Measurements from ENCODE around the gene RRBP1. TPM values are rescaled to one million over a fixed set of nuclear protein-coding genes. Genes with fewer than 3 reads are reported as not detected.
A peak's percentile ranks its signal among the peaks of the same experiment; 100 is the strongest.

The RRBP1 gene, protein sequence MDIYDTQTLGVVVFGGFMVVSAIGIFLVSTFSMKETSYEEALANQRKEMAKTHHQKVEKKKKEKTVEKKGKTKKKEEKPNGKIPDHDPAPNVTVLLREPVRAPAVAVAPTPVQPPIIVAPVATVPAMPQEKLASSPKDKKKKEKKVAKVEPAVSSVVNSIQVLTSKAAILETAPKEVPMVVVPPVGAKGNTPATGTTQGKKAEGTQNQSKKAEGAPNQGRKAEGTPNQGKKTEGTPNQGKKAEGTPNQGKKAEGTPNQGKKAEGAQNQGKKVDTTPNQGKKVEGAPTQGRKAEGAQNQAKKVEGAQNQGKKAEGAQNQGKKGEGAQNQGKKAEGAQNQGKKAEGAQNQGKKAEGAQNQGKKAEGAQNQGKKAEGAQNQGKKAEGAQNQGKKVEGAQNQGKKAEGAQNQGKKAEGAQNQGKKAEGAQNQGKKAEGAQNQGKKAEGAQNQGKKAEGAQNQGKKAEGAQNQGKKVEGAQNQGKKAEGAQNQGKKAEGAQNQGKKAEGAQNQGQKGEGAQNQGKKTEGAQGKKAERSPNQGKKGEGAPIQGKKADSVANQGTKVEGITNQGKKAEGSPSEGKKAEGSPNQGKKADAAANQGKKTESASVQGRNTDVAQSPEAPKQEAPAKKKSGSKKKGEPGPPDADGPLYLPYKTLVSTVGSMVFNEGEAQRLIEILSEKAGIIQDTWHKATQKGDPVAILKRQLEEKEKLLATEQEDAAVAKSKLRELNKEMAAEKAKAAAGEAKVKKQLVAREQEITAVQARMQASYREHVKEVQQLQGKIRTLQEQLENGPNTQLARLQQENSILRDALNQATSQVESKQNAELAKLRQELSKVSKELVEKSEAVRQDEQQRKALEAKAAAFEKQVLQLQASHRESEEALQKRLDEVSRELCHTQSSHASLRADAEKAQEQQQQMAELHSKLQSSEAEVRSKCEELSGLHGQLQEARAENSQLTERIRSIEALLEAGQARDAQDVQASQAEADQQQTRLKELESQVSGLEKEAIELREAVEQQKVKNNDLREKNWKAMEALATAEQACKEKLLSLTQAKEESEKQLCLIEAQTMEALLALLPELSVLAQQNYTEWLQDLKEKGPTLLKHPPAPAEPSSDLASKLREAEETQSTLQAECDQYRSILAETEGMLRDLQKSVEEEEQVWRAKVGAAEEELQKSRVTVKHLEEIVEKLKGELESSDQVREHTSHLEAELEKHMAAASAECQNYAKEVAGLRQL (N-terminal part only)
- total RNA-seq (2012; rRNA removed) (90.2 and 99.7 TPM in 2 replicates), polyA plus RNA-seq (2012; rRNA removed) (135 and 136 TPM in 2 replicates), Bru-seq, nascent RNA (percentile 99 among the genes with signal in this experiment), BruChase-seq, experiment 1, labeled RNA remaining after a 6-hour chase (percentile 96 among the genes with signal in this experiment), BruChase-seq, experiment 2, labeled RNA remaining after a 2-hour chase (percentile 98 among the genes with signal in this experiment)
- polyA plus RNA-seq (2012; cell fraction: cytosol; rRNA removed), result 134 and 143 TPM in 2 replicates
- polyA plus RNA-seq (2012; cell fraction: nucleus; rRNA removed; ENCODE audit: low replicate concordance), result 216 and 234 TPM in 2 replicates
- long read RNA-seq, full-length matches to known transcripts, result 87 of 339 reads
- long read RNA-seq, partial matches to known transcripts, result 142 of 339 reads
- long read RNA-seq, other reads (novel, unspliced or antisense), result 110 of 339 reads

DNA sequence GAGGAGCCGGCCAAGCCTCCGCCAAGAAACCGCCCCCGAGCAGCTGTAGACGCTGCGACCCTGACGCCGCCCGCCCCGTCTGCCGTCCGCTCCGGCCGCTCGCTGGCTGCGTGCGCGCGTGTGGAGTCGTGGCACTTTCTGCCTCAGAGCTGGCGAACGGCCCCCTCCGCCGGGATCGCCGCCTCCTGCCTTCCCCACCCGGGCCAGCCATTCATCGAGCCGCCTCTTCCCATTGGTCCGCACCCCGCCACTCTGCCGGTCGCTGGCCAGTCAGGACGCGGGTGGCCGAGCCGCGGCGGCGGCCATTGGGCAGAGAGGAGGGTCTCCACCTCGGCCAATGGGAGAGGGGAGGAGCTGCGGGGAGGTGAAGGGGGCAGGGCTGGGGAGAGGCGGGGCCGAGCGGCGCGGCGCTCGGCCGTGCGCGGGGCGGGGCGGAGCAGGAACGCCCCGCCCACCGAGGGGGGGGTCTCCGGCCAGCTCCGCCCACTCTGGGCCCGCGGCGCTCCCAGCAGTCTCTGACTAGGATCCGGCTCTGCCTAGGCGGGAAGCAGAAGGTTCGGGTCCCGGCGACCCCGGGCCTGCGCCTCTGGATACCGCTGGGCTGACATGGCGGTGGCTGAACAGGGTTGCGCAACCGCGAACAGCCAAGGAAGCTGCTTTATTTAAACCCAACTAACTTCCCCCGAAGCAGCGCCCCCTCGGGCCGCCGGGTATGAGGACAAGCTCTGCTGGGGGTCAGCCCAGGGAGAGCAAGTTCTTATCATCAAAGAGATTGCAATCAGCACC is at the start of gene RRBP1:
TSS of gene RRBP1 (minus strand) at position 140 of the 786 bp plus-strand sequence. CDS start 21,735 bp downstream, outside the sequence.
- Histone ChIP-seq H4K20me1 (ENCODE audit: insufficient read depth, low read length) (peaks cover 37% of the 10 kb centered on the region), H3K79me1 (ENCODE audit: low read depth in 1 of 2, low read length in 2 of 2) (peaks cover 0 to 27% of the 10 kb centered on the region in 2 experiments; a peak in 2 of 4 replicates), H3K4me3 (ENCODE audit: insufficient read depth, low read depth, low read length) (peak within 1 kb of the TSS; percentile 96), H2AK5ac (ENCODE audit: low read depth, low read length) (peak within 1 kb of the TSS; percentile 47), H2BK5ac (ENCODE audit: low read depth, low read length, poor library complexity, severe bottlenecking) (peak within 1 kb of the TSS; percentile 90), H3K27ac (ENCODE audit: insufficient read depth, low read length) (peak within 1 kb of the TSS; percentile 94), H2AK9ac (replicated peaks; ENCODE audit: low read depth, low read length, poor library complexity) (peak within 1 kb of the TSS; percentile 99), H3K27me3 (ENCODE audit: control insufficient read depth, insufficient read depth, low read length) (peaks cover 4% of the 10 kb centered on the region), H2BK120ac (ENCODE audit: low read depth, low read length) (peak within 1 kb of the TSS; percentile 69), H3K9ac (ENCODE audit: low read depth, low read length) (peak within 1 kb of the TSS; percentile 87), H3K18ac (ENCODE audit: low read depth, low read length) (peak within 1 kb of the TSS; percentile 31; the same call in 1 of the 2 replicates), H3K23ac (ENCODE audit: low read depth, low read length) (peak within 1 kb of the TSS; percentile 26; the same call in 1 of the 2 replicates), H3K4me2 (ENCODE audit: low read depth, low read length) (peak within 1 kb of the TSS; percentile 68), H3K56ac (ENCODE audit: extremely low read depth, insufficient read depth, low read length) (peak within 1 kb of the TSS; percentile 53), H3K9me3 (ENCODE audit: control insufficient read depth, insufficient read depth, low read length) (peaks cover 8% of the 10 kb centered on the region), H2BK15ac (ENCODE audit: low read depth, low read length) (peak within 1 kb of the TSS; percentile 76; the same call in 1 of the 3 replicates), H3K9me1 (ENCODE audit: insufficient read depth, low read length) (peaks cover 18% of the 10 kb centered on the region), H2AFZ (replicated peaks; ENCODE audit: low read length, poor library complexity) (peak within 1 kb of the TSS; percentile 96), H3K36me3 (ENCODE audit: control insufficient read depth, insufficient read depth, low read length) (peaks cover 20% of the 10 kb centered on the region), H3K4me1 (ENCODE audit: control insufficient read depth, insufficient read depth, low read length) (peaks cover 13% of the 10 kb centered on the region), H4K8ac (ENCODE audit: low read depth in 2 of 2, low read length in 2 of 2) (peak within 1 kb of the TSS; percentile 65 to 88), H3K14ac (replicated peaks; ENCODE audit: low read depth, low read length) (peak within 1 kb of the TSS; percentile 75), H3K4ac (ENCODE audit: low read depth, low read length) (peak within 1 kb of the TSS; percentile 87), H4K91ac (ENCODE audit: insufficient read depth, low read depth, low read length) (peak within 1 kb of the TSS; percentile 52; the same call in 1 of the 2 replicates), H4K5ac (ENCODE audit: low read depth, low read length) (peak within 1 kb of the TSS; percentile 42; the same call in 1 of the 2 replicates), H2BK20ac (ENCODE audit: low read depth, low read length) (0 out of 2 replicates have a peak within 1 kb of the TSS, but pooled peaks have one; percentile 13)
- 2% methylated on average over 7 of the region's 79 CpGs; no CpG with 5 or more reads in 1 of the 2 experiments for WGBS, 2 experiments (ENCODE audit: extremely low coverage in 2 of 2, insufficient read length in 1 of 2)
- in situ Hi-C loops (cut with MboI; ENCODE audit: low sequenced_read_pairs) (no loop called here), intact Hi-C loops (cut with micrococcal nuclease) (loop anchor here (1.0 to 5.0 kb wide), 3 partner anchors 70 to 216 kb away; no protein-coding TSS in a partner anchor), dilution Hi-C loops (cut with HindIII; ENCODE audit: low sequenced_read_pairs, unreplicated experiment) (no loop called here)
- ChIA-PET POLR2A (ENCODE audit: unreplicated experiment) (interaction anchor here (0.5 to 2.0 kb wide), 9 partner anchors 9 to 325 kb away, joined by 3 to 5 read pairs (median 3); no protein-coding TSS in a partner anchor), CTCF (interaction anchor here (0.5 to 2.2 kb wide), 11 partner anchors 28 to 277 kb away, joined by 3 to 8 read pairs (median 3); no protein-coding TSS in a partner anchor)
- DNase-seq (peak; percentile 97), ATAC-seq (ENCODE audit: low read depth) (peak; percentile 92)
- no TSS peak for BruUV-seq (replicated peaks)
- TF ChIP-seq, protein P1, sequence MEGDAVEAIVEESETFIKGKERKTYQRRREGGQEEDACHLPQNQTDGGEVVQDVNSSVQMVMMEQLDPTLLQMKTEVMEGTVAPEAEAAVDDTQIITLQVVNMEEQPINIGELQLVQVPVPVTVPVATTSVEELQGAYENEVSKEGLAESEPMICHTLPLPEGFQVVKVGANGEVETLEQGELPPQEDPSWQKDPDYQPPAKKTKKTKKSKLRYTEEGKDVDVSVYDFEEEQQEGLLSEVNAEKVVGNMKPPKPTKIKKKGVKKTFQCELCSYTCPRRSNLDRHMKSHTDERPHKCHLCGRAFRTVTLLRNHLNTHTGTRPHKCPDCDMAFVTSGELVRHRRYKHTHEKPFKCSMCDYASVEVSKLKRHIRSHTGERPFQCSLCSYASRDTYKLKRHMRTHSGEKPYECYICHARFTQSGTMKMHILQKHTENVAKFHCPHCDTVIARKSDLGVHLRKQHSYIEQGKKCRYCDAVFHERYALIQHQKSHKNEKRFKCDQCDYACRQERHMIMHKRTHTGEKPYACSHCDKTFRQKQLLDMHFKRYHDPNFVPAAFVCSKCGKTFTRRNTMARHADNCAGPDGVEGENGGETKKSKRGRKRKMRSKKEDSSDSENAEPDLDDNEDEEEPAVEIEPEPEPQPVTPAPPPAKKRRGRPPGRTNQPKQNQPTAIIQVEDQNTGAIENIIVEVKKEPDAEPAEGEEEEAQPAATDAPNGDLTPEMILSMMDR (conservative IDR thresholded peaks at IDR 0.05; ENCODE audit: low read depth, low read length), result peak; percentile 69
- TF ChIP-seq NFE2L2 (IDR thresholded peaks at IDR 0.05; ENCODE audit: low read depth, low read length) (no peak), SMC3 (IDR thresholded peaks at IDR 0.05; ENCODE audit: low read depth, low read length) (peak; percentile 31), RAD21 (IDR thresholded peaks at IDR 0.05; ENCODE audit: low read length) (peak; percentile 27; the same call in 1 of the 2 replicates)
- TF ChIP-seq, protein P2, sequence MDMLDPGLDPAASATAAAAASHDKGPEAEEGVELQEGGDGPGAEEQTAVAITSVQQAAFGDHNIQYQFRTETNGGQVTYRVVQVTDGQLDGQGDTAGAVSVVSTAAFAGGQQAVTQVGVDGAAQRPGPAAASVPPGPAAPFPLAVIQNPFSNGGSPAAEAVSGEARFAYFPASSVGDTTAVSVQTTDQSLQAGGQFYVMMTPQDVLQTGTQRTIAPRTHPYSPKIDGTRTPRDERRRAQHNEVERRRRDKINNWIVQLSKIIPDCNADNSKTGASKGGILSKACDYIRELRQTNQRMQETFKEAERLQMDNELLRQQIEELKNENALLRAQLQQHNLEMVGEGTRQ (IDR thresholded peaks at IDR 0.05; ENCODE audit: low read depth, low read length), result no peak
